ENCODE results near the gene MIEF1.

GRCh38 chr22:39535831-39536449 is 33.9 kb downstream of the MIEF1 start:
- TF ChIP-seq POLR2A (IDR thresholded peaks at IDR 0.05) (no peak), CTCF (IDR thresholded peaks at IDR 0.05 in 4 of 5, conservative IDR thresholded peaks at IDR 0.05 in 1 of 5) (no peak)

Measured in gastrocnemius medialis (tissue), 4 donors.